A172 (cell line): ENCODE results near the gene LGALS14. TPM values are rescaled to one million over a fixed set of nuclear protein-coding genes. Genes with fewer than 3 reads are reported as not detected.
"Not testable (repeated sequence)": the region's sequence is repeated elsewhere in the genome, so short reads cannot be mapped to it uniquely, and the experiment has no call there.

Experiments
- DNase-seq: peaks from one replicate; pipeline ENCODE4 v3.0.0-alpha.2; 2015; ENCODE audit warnings: low spot score
- total RNA-seq: library from RNA; depleted of rRNA; stranded (reverse); fragments of >200 nt; shearing (Covaris generic); gene quantifications from 2 replicates; pipeline ENCODE4 v1.2.3, GENCODE V29; 2014

LGALS14 gene
- total RNA-seq, 1 experiment from 2014 or later: not detected

DNA sequence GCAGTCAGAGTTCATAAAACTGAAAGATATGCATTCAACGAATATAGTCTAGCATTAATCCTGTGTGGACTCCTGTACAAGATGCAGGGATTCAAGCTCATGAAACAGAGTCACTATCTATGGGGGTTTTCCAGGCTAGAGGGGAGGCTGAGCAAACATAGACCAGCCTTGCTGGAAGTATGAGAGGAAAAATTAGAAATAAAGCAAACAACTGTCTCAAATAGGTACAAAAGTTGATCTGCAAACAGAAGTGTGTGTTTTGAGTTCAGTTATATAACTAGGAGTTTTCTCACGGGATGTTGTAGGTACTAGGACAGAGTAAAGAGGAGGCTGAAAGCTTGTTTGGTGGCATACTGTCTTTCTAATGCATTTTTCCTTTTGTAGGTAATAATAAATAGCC, 8.5 kb upstream of the LGALS14 start:
- DNase-seq: no peak

- DNase-seq: peak; percentile 16
Observed at GRCh38 chr19:39696387-39696786, 7.9 kb upstream of the LGALS14 start.

DNA sequence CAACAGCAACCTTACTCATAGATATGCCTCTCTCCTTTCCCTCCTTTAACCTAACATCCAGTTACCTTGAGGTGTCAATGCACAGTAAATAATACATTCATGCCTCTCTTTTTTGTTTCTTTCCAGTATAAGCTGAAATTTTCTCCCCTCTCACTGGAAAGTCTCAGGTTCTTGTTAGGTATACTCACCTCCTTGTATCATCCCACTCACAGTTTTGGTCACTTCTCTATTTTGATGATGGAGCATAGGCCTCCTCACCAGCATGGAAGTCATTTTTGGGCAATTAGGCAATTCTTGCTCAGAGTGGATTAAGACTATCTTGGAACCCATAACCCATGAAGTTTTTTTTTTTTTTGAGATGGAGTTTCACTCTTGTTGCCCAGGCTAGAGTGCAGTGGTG, 5.7 kb upstream of the LGALS14 start:
- DNase-seq: no peak

GRCh38 chr19:39701291-39701690, 3.0 kb upstream of the LGALS14 start:
- DNase-seq: no peak

- DNase-seq: no peak
Observed at GRCh38 chr19:39705578-39706188, 1.4 kb downstream of the LGALS14 start.

- DNase-seq: no peak
Observed at GRCh38 chr19:39708594-39708993, 4.3 kb downstream of the LGALS14 start.

DNA sequence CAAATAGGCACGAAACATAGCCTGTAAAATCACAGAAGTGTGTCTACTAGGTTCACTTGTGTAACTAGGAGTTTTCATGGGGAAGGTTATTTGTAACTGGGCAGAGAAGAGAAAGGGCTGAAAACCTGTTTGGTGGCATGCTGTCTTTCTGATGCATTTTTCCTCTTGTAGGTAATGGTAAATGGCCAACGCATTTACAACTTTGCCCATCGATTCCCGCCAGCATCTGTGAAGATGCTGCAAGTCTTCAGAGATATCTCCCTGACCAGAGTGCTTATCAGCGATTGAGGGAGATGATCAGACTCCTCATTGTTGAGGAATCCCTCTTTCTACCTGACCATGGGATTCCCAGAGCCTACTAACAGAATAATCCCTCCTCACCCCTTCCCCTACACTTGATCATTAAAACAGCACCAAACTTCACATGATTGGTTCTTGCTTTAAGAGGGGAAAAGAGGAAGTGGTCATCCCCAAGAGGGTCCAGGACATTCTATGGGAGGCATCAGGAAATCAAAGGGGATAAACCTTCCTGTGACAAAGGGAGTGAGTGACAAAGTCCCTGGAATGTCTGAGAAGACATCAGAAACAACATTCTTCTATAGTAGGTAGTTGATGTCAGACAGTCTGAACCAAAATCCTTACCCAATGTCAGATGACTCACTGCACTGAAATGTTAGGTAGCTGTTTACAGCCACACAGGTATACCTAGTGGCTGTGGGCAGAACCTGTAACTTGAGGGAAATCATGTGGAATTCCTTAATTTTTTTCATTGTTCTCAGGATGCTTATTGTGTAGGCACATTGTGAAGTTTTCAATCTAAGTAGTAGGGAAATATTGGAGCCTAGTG, 5.0 kb downstream of the LGALS14 start:
- no peak for DNase-seq

DNA sequence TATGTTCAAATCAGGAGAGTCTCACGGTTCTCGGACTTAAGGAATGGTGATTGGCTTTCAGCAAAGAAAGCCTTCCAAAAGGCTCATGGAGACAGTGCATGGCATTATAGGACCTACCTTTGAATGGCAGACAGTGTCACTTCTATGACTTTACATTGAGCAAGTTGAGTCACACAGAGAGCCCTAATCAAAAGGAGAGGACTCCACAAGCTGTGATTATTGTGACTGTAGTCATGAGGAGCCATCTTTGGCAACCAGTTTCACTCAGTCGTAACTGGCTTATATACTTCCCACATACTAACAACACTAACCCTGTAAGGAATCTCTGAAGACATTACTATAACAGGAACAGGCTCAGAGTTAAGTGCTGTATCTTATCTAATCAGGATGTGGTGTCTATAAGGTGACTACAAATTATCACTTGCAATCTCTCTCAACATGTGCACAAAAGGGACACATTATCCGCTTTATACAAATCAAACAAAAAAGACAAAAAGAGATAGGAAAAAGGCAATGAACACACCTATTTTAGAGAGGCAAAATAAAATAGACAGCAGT, 6.1 kb downstream of the LGALS14 start:
- no peak for DNase-seq

DNA sequence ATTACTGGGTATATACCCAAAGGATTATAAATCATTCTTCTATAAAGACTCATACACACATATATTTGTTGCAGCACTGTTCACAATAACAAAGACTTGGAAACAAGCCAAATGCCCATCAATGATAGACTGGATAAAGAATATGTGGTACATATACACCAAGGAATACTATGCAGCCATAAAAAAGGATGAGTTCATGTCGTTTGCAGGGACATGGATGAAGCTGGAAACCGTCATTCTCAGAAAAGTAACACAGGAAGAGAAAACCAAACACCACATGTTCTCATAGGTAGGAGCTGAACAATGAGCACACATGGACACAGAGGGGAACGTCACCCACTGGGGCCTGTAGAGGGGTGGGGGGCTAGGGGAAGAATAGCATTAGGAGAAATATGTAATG, 15.9 kb downstream of the LGALS14 start:
- not testable (repeated sequence) for DNase-seq

- DNase-seq: no peak
Observed at GRCh38 chr19:39725995-39726394, 21.7 kb downstream of the LGALS14 start.

DNA sequence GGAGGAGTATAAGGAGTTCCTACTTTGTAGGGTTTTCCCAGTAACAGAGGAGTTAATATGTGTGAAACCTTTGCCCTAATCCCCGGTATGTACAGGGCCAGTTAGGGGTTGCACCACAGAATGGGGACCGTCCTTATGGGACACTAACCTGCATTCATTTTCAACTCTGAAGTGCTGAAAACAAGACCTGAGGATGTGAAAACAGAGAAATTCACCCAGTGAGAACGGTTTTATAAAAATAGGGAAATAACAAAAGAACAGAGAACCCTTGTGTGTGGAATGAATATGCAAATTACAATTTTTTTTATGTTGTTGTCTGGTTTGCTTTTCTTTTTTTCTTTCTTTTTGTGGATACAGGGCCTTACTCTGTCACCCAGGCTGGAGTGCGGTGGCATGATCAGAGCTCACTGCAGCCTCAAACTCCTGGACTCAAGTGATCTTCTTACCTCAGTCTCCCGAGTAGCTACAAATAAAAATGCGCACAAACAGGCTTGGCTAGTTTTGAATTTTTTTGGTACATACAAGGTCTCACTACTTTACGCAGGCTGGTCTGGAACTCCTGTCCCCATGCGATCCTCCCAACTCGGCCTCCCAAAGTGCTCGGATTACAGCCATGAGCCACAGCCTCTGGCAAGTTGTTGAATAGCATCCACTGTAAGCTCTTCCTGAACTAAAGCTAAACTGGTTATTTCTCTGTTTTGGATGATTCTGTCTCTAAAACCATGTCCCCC, 23.0 kb downstream of the LGALS14 start:
- no peak for DNase-seq

DNA sequence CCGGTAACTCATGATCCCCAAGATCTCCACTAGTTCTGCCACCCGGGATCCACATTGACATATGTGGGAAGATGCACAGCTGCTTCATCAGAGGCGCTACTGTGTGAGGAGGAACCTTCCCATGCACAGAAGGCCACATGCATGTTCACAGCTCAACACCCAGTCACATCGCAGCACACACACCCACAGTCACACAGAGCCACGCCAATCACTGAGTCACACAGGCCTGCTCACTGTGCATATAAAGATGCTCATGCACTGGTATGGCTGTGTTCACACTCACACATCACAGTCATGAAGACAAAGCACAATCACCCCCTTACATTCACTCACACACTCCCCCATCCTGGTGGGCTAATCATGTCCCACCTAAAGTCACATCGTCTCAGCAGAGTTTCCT, 23.8 kb downstream of the LGALS14 start:
- DNase-seq: no peak

GRCh38 chr19:39729594-39729993, 25.3 kb downstream of the LGALS14 start:
- no peak for DNase-seq

GRCh38 chr19:39731685-39732084, 27.4 kb downstream of the LGALS14 start:
- DNase-seq: no peak

DNA sequence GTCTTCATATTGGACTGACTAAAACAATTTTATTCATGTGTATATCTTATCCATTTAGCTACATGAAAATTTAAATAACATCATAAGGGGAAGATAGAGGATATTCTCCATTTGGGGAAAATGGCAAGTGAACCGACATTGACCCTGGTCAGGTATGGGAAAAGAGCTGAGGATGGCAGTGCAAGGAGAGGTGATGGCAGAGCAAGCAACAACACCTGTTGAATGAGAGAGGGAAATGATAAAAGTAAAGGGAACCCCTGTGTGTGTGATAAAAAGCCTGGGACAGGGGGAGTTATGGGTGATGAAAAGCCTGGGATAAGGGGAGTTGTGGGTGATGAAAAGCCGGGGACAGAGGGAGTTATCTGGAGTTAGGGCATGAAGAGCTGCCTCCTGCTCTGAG, 29.6 kb downstream of the LGALS14 start:
- DNase-seq: no peak

DNA sequence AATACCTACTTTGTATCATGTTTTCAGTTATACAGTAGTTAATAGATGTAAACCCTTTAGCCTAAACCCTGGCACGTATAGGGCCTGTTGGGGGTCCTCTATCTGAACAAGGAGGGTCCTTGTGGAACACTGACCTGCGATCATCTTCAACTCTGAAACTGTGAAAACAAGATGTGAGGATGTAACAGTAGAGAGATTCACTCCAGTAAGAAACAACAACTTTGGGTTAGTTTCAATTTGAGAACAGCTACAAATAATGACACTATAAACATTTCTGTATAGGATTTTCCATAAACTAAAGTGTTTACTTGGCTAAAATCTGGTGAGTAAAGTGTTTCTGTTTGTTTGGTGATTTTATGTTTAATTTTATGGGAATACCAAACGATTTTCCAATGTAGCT, 31.4 kb downstream of the LGALS14 start:
- DNase-seq: no peak

DNA sequence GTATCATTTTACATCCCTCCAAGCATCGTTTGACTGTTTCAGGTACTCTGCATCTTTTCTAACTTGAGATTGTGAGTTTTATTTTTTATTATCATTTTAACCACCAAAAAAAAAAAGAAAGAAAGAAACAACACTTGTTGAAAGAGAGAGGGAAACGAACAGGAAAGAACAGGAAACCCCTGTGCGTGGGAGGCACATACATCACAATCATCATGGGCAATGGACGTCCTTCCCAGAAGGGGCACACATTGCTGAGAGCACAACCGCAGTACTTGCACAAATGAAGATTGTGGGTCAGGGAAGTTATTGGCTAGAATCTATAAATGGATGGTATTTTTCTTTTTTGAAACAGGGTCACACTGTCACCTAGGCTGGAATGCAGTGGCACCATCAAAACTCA, 31.8 kb downstream of the LGALS14 start:
- DNase-seq: no peak

GRCh38 chr19:39737351-39737750, 33.1 kb downstream of the LGALS14 start:
- DNase-seq: no peak

- no peak for DNase-seq
Observed at GRCh38 chr19:39737891-39738290, 33.6 kb downstream of the LGALS14 start, which contains the start of gene CLC. Gene CLC, minus strand, starts transcription at chr19:39738029. Its CDS starts 77 bp downstream, at chr19:39737952.

DNA sequence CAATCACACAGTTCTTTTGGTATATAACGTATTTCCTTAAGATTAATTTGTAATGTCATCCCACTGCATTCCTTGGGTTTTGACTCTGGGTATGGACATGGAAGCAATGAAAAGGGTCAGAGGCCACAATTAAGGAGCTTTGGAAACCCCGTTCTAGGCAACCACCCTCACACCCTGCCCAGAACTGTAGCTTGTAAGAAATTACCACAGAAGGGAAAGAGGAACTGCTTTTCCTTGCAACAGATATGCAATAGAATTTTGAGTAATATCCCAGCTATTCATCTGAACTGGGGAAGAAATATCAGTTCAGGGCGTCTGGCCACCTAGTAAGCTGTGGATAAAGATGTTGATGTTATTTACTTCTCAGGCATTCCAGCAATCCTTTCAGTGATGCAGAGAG, 34.5 kb downstream of the LGALS14 start:
- no peak for DNase-seq

DNA sequence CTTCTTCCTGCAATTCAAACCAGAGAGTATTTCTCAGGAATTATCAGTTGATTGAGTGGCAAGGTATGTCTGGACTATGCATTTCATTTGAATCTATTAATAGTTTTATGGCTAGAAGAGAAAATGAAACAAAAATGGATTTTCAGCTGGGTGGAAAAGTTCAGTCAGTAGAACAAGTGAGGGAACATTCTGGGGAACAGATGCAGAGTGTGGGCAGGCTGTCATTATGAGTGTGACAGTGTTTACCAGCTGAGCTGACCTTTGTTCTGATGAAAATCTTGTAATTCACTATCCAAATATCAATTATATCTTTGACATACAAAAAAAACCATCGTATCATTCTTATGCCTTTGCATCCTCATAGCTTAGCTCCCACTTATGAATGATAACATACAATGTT, 36.1 kb downstream of the LGALS14 start:
- no peak for DNase-seq

- DNase-seq: no peak
Observed at GRCh38 chr19:39745643-39746042, 41.4 kb downstream of the LGALS14 start.
